Small intestine (tissue), 7 donors: ENCODE measurements around the gene ZSWIM3. TPM values are rescaled to one million over a fixed set of nuclear protein-coding genes. Genes with fewer than 3 reads are reported as not detected.

Experiments used
- DNase-seq, 2 donors: peaks; one replicate each; pipeline versions ENCODE4 v3.0.0 to v3.0.0-alpha.2; 2013
- FAIRE-seq: peaks from 2 replicates; lab custom pipeline; 2012; peaks lifted over from hg19 to GRCh38; lab: Jason Lieb, UNC
- H3K27ac ChIP-seq, 3 donors: one replicate each; pipeline ENCODE4 v1.5.1; 2013; ENCODE audit warnings: low read length in 2 of 3, mild to moderate bottlenecking in 2 of 3, control low read depth in 1 of 3, inconsistent platforms in 1 of 3, low read depth in 1 of 3, moderate library complexity in 1 of 3
- H3K27me3 ChIP-seq, 3 donors: one replicate each; pipeline ENCODE4 v1.6.1; 2013; ENCODE audit warnings: low read length in 3 of 3, inconsistent platforms in 1 of 3; ENCODE audit not compliant: control insufficient read depth in 3 of 3, insufficient read depth in 3 of 3
- H3K36me3 ChIP-seq, 3 donors: one replicate each; pipeline ENCODE4 v1.6.1; 2013; ENCODE audit warnings: low read length in 3 of 3, inconsistent platforms in 1 of 3, low read depth in 1 of 3, mild to moderate bottlenecking in 1 of 3, moderate library complexity in 1 of 3; ENCODE audit not compliant: control insufficient read depth in 3 of 3, insufficient read depth in 2 of 3
- H3K4me1 ChIP-seq, 3 donors: one replicate each; pipeline ENCODE4 v1.6.1; 2013; ENCODE audit warnings: low read length in 2 of 3, inconsistent platforms in 1 of 3, low read depth in 1 of 3, mild to moderate bottlenecking in 1 of 3, moderate library complexity in 1 of 3; ENCODE audit not compliant: control insufficient read depth in 3 of 3, insufficient read depth in 2 of 3
- H3K4me3 ChIP-seq, 3 donors: one replicate each; pipeline ENCODE4 v1.5.1; 2013; ENCODE audit warnings: low read length in 3 of 3, control low read depth in 1 of 3, inconsistent platforms in 1 of 3, low read depth in 1 of 3, mild to moderate bottlenecking in 1 of 3, moderate library complexity in 1 of 3
- H3K9me3 ChIP-seq, 2 donors: one replicate each; pipeline ENCODE4 v1.6.1; 2013; ENCODE audit warnings: low read depth in 1 of 2, low read length in 1 of 2; ENCODE audit not compliant: control insufficient read depth in 2 of 2, insufficient read depth in 1 of 2
- WGBS, 3 donors: extraction: QIAGEN DNeasy Blood & Tissue Kit; methylation state at CpG; one replicate each; pipeline ENCODE4 v1.1.7; 2013; 5-methylcytosine and 5-hydroxymethylcytosine counted together
- polyA plus RNA-seq, 4 donors: library from polyadenylated mRNA; stranded (reverse) in 3 of 4; unstranded in 1 of 4; fragments of 200-250 nt in 3 of 4; fragments of 120-200 nt in 1 of 4; gene quantifications; one replicate each; pipeline versions ENCODE4 v1.2.1 to v1.2.3, GENCODE V29; 2013
- donor health status: healthy with polysubstance abuse.
- donor health status: control.
- donor health status: control.
- donor health status: Bipolar disorder and iron deficiency.
- donor health status: healthy.

The ZSWIM3 gene
- polyA plus RNA-seq, 4 donors: 2.7 to 6.8 (median 4.1) TPM

GRCh38 chr20:45817376-45818194, 39.8 kb upstream of the ZSWIM3 start:
- H3K36me3 ChIP-seq: peaks cover 0 to 16% (median 0%) of the 10 kb centered on the region in 3 donors
- H3K4me1 ChIP-seq: peaks cover 0 to 14% (median 3%) of the 10 kb centered on the region in 3 donors
- 56 to 81% (median 62%) methylated on average over 8 to 9 of the region's 9 CpGs for WGBS, 3 donors
- H3K27me3 ChIP-seq: no peaks in the 10 kb centered on the region
- no peak overlapping the region for H3K27ac ChIP-seq
- H3K9me3 ChIP-seq: no peaks in the 10 kb centered on the region
- DNase-seq (no peak), FAIRE-seq (no peak)
- no peak overlapping the region for H3K4me3 ChIP-seq

DNA sequence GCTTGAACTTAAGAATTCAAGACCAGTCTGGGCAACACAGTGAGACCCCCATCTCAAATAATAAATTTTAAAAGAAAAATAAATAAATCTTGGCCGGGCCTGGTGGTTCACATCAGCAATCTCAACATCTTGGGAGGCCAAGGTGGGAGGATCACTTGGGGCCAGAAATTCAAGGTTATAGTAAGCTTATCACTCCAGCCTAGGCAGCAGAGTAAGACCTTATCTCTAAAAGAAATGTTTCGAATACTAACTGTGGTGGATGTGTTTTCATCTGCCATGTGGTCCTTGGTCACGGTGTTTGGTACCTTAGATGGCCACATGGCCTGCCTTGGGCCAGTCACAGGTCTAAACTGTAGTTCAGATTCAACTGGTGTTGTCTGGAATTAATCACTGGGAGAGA, 39.2 kb upstream of the ZSWIM3 start:
- WGBS, 3 donors: 83 to 87% (median 85%) methylated on average over 3 of the region's 3 CpGs
- Histone ChIP-seq H3K27ac (no peak overlapping the region), H3K4me1 (peaks cover 0 to 15% (median under 1%) of the 10 kb centered on the region in 3 donors), H3K27me3 (peaks cover 0 to 2% (median 0%) of the 10 kb centered on the region in 3 donors), H3K4me3 (no peak overlapping the region), H3K9me3 (no peaks in the 10 kb centered on the region), H3K36me3 (peaks cover 0 to 16% (median 0%) of the 10 kb centered on the region in 3 donors)
- FAIRE-seq: no peak
- no peak for DNase-seq

- H3K9me3 ChIP-seq: no peaks in the 10 kb centered on the region
- peaks cover 0 to 14% (median 0%) of the 10 kb centered on the region in 3 donors for H3K4me1 ChIP-seq
- no peak overlapping the region for H3K27ac ChIP-seq
- FAIRE-seq: no peak
- no peak for DNase-seq
- WGBS, 3 donors: 92 to 97% (median 96%) methylated on average over 4 of the region's 4 CpGs
- peaks cover 0 to 16% (median 0%) of the 10 kb centered on the region in 3 donors for H3K36me3 ChIP-seq
- peaks cover 0 to 8% (median 4%) of the 10 kb centered on the region in 3 donors for H3K27me3 ChIP-seq
- no peak overlapping the region for H3K4me3 ChIP-seq
Observed at GRCh38 chr20:45819466-45819865, 37.9 kb upstream of the ZSWIM3 start.

DNA sequence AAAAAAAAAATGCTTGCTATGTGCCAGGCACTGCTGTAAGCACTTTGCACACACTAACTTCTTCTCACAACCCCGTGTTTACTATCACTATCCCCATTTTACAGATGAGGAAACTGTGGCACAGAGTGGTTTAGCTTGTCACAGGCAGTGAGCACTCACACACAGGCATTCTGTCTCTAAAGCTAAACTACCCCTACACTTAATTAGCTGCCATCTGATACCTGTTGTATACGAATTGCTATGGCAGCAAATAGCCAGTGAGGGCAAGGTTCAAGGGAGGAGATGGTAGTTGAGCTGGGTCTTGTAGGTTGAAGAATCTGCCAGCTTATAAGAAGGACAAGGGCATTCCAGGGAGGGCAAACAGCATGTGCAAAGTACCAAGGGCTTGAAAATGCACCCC, 35.5 kb upstream of the ZSWIM3 start:
- peaks cover 0 to 8% (median 4%) of the 10 kb centered on the region in 3 donors for H3K27me3 ChIP-seq
- H3K27ac ChIP-seq: no peak overlapping the region
- FAIRE-seq (no peak), DNase-seq (peak; percentile 83 to 97)
- H3K9me3 ChIP-seq: no peaks in the 10 kb centered on the region
- peaks cover 0 to 14% (median 0%) of the 10 kb centered on the region in 3 donors for H3K4me1 ChIP-seq
- no peak overlapping the region for H3K4me3 ChIP-seq
- H3K36me3 ChIP-seq: peaks cover 0 to 6% (median 0%) of the 10 kb centered on the region in 3 donors
- 18 to 60% (median 34%) methylated on average over 2 of the region's 2 CpGs for WGBS, 3 donors

DNA sequence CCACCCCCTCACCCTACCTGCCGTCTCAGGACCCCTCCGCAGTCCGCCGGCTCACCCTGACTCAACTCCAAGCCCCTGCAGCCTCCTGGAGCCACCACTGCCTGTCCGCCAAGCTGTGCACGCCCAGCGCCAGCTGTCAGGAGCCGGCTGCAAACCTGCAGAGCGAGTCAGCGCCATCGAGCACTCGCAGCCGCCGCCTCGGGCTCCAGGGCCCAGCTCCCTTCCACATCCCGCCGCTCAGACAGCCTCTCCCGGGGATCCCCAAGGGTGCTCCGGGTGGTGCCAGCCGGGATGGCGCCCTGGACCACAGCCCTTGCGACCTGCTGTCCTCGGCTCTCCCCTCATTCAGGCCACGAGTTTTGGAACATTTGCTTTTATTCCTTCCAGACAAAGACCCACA, 34.6 kb upstream of the ZSWIM3 start:
- Histone ChIP-seq H3K27me3 (peaks cover 0 to 8% (median 4%) of the 10 kb centered on the region in 3 donors), H3K4me1 (peaks cover 0 to 14% (median 0%) of the 10 kb centered on the region in 3 donors), H3K36me3 (no peaks in the 10 kb centered on the region), H3K9me3 (no peaks in the 10 kb centered on the region), H3K4me3 (peak overlapping the region in 1 of 3 donors; percentile 1), H3K27ac (peak overlapping the region in 1 of 3 donors; percentile 0)
- FAIRE-seq (no peak), DNase-seq (peak; percentile 54 to 66)
- 3 to 8% (median 7%) methylated on average over 21 to 24 of the region's 24 CpGs for WGBS, 3 donors

DNA sequence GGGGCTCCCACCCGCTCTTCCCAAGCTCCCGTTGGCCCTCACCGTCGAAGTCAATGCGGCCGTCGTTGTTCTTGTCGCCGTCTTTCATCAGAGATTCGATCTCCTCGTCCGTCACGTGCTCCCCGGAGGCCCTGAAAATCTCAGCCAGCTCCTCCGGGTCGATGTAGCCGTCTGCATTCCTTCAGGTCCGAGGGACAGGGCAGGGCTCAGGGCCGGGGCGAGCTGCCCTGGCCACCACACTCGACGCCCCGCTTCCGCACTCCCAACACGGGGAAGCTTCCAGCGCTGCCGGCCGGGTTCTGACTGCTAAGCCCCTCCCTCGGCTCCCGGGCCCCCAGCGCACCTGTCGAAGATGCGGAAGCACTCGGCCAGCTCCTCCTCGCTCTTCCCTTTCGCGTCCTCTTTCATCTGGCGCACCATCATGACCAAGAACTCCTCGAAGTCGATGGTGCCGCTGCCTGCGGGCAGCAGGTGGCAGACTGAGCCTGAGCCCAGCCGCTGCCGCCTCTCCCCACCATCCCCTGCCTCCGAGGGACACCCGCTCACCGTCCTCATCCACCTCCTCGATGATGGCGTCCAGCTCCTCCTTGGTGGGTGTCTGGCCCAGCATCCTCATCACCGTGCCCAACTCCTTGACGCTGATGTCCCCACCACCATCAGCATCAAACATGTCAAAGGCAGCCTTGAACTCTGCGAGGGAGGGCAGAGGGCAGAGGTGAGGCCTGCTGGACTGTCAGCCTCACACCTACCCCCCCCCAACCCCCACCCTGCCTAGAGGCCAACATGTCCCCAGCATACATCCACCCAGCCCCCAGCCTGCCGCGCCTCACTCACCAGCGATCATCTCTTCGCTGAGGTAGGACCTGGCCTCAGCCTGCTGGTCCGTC, 33.2 kb upstream of the ZSWIM3 start:
- WGBS, 3 donors: 14 to 15% (median 15%) methylated on average over 57 of the region's 57 CpGs

GRCh38 chr20:45826381-45827019, 30.9 kb upstream of the ZSWIM3 start:
- no peak for FAIRE-seq
- Histone ChIP-seq H3K4me1 (peaks cover 0 to 14% (median 0%) of the 10 kb centered on the region in 3 donors), H3K4me3 (no peak overlapping the region), H3K9me3 (no peaks in the 10 kb centered on the region), H3K36me3 (no peaks in the 10 kb centered on the region), H3K27ac (peak overlapping the region in 1 of 3 donors; percentile 34), H3K27me3 (peaks cover 0 to 8% (median 4%) of the 10 kb centered on the region in 3 donors)
- 68 to 87% (median 82%) methylated on average over 6 of the region's 6 CpGs for WGBS, 3 donors
- no peak for DNase-seq

More for the DNA sequence above, 33.2 kb upstream of the ZSWIM3 start:
- no peak for FAIRE-seq
- peaks cover 0 to 14% (median 0%) of the 10 kb centered on the region in 3 donors for H3K4me1 ChIP-seq
- H3K27me3 ChIP-seq: peaks cover 0 to 8% (median 4%) of the 10 kb centered on the region in 3 donors
- no peaks in the 10 kb centered on the region for H3K9me3 ChIP-seq
- H3K4me3 ChIP-seq: peak overlapping the region in 2 of 3 donors; percentile 31 to 35
- DNase-seq: peak; percentile 73 to 79
- no peak overlapping the region for H3K27ac ChIP-seq
- no peaks in the 10 kb centered on the region for H3K36me3 ChIP-seq
